Stimulated activated CD4-positive, alpha-beta T cell treated with anti-CD3 and anti-CD28 coated beads, Interleukin-2, amount 100 ng/mL, for 24 hours (primary cell): ENCODE data around the gene CCDC184.
"Not testable (repeated sequence)": the region's sequence is repeated elsewhere in the genome, so short reads cannot be mapped to it uniquely, and the experiment has no call there.

Source experiments
- DNase-seq, 2 donors: peaks; one replicate each; pipeline ENCODE4 v3.0.0-alpha.2; 2020

The CCDC184 gene

GRCh38 chr12:48180424-48180823, 3.0 kb upstream of the CCDC184 start:
- no peak for DNase-seq

GRCh38 chr12:48180857-48181495, 2.5 kb upstream of the CCDC184 start:
- DNase-seq = no peak

GRCh38 chr12:48182631-48183030, 813 bp upstream of the CCDC184 start:
- DNase-seq = peak in 1 of 2 donors; percentile 23

- DNase-seq = peak in 1 of 2 donors; percentile 25
Observed at GRCh38 chr12:48183876-48184548, 568 bp downstream of the CCDC184 start.

- DNase-seq = no peak
Observed at GRCh38 chr12:48184549-48184922, 1.1 kb downstream of the CCDC184 start.

GRCh38 chr12:48185181-48185919, 1.9 kb downstream of the CCDC184 start:
- DNase-seq = no peak

GRCh38 chr12:48187916-48188695, 4.7 kb downstream of the CCDC184 start:
- DNase-seq = no peak

GRCh38 chr12:48189331-48190125, 6.1 kb downstream of the CCDC184 start:
- DNase-seq = peak; percentile 76 to 80

- DNase-seq = no peak
Observed at GRCh38 chr12:48191096-48191495, 7.7 kb downstream of the CCDC184 start.

GRCh38 chr12:48192861-48193260, 9.4 kb downstream of the CCDC184 start:
- DNase-seq = no peak

- DNase-seq = no peak
Observed at GRCh38 chr12:48193623-48194022, 10.2 kb downstream of the CCDC184 start.

- no peak for DNase-seq
Observed at GRCh38 chr12:48194799-48195201, 11.4 kb downstream of the CCDC184 start.

- no peak for DNase-seq
Observed at GRCh38 chr12:48197549-48197970, 14.1 kb downstream of the CCDC184 start.

GRCh38 chr12:48197971-48198671, 14.7 kb downstream of the CCDC184 start:
- DNase-seq = peak; percentile 91 to 94

- peak; percentile 44 to 46 for DNase-seq
Observed at GRCh38 chr12:48198672-48198971, 15.2 kb downstream of the CCDC184 start.

GRCh38 chr12:48198985-48199384, 15.5 kb downstream of the CCDC184 start:
- DNase-seq = no peak

GRCh38 chr12:48199774-48200221, 16.4 kb downstream of the CCDC184 start:
- no peak for DNase-seq

GRCh38 chr12:48201091-48201490, 17.6 kb downstream of the CCDC184 start:
- no peak for DNase-seq

GRCh38 chr12:48201516-48201915, 18.1 kb downstream of the CCDC184 start:
- no peak for DNase-seq

- no peak for DNase-seq
Observed at GRCh38 chr12:48202766-48203165, 19.3 kb downstream of the CCDC184 start.

- DNase-seq = no peak
Observed at GRCh38 chr12:48203192-48203591, 19.7 kb downstream of the CCDC184 start, which contains the start of gene OR10AD1. Gene OR10AD1, minus strand, starts transcription at chr12:48203292. Its CDS starts 0 bp downstream, at chr12:48203292.

- not testable (repeated sequence) for DNase-seq
Observed at GRCh38 chr12:48209495-48209894, 26.1 kb downstream of the CCDC184 start.
